Measurements from ENCODE around the gene AEBP1.

DNA sequence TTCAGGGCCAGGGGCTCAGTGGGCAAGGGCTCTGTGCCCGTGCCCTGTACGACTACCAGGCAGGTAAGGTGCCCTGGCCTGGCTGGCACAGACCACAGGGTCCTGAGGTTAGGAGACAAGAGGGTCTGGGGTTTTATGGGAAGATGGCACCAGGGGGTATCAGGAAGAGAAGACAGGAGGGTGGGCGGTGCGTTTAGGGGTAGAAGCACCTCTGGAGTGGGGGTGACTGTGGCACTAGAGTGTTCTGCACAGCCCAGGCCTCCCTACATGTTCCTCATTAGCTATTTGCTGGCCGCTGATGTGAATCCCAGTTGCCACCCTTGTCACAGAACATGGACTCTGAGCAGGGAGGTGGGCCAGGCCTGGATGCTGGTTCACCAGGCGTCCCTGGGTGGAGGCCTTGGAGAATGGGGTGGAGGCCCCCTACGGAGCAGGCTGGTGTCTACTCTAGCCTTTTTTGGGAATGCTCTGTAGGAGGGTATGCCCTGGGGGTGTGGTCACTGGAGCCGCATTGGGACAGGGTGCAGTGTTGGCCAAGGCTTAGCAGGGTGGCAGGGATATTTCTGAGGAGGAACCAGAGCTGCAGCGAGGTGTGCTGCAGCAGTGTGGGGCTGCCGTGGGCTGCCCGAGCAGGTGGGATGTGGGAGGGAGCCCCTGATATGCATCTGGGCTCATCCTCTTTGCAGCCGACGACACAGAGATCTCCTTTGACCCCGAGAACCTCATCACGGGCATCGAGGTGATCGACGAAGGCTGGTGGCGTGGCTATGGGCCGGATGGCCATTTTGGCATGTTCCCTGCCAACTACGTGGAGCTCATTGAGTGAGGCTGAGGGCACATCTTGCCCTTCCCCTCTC, 43.8 kb upstream of the AEBP1 start:
- TF ChIP-seq EZH2 (IDR thresholded peaks at IDR 0.05) (no peak), POLR2AphosphoS5 (IDR thresholded peaks at IDR 0.05; ENCODE audit: borderline replicate concordance, low read depth, low read length) (no peak)
